BE2C (cell line): ENCODE measurements around the gene ZBTB42.

ENCODE experiments used
- DNase-seq: peaks from one replicate; pipeline ENCODE4 v3.0.0-alpha.2; 2020
- H3K27me3 ChIP-seq: fragments of 250-450 bp; sonication (Bioruptor Pico); 2 replicates; pipeline ENCODE4 v1.5.1; 2020; ENCODE audit warnings: mild to moderate bottlenecking
- H3K36me3 ChIP-seq: fragments of 250-450 bp; sonication (Bioruptor Pico); 2 replicates; pipeline ENCODE4 v1.5.1; 2020; ENCODE audit warnings: mild to moderate bottlenecking
- H3K4me1 ChIP-seq: fragments of 250-450 bp; sonication (Bioruptor Pico); 2 replicates; pipeline ENCODE4 v1.5.1; 2020
- H3K4me3 ChIP-seq: 2 replicates; pipeline ENCODE4 v1.5.1; 2011; ENCODE audit warnings: low read depth, low read length
- H3K9me3 ChIP-seq: fragments of 250-450 bp; sonication (Bioruptor Pico); 2 replicates; pipeline ENCODE4 v1.5.1; 2020
- CTCF ChIP-seq: IDR thresholded peaks from 2 replicates; pipeline ENCODE4 v1.5.1; 2012; ENCODE audit warnings: mild to moderate bottlenecking, low read depth, low read length

ZBTB42 gene

GRCh38 chr14:104803280-104803911, 2.5 kb downstream of the ZBTB42 start:
- Histone ChIP-seq H3K4me1 (no peaks in the 10 kb centered on the region; the same call in 1 of the 2 replicates), H3K4me3 (no peak overlapping the region), H3K27me3 (peaks cover 11% of the 10 kb centered on the region), H3K36me3 (no peaks in the 10 kb centered on the region), H3K9me3 (no peaks in the 10 kb centered on the region)
- DNase-seq, result peak; percentile 12
- no peak for TF ChIP-seq CTCF

- Histone ChIP-seq H3K4me1 (no peaks in the 10 kb centered on the region), H3K36me3 (no peaks in the 10 kb centered on the region), H3K9me3 (no peaks in the 10 kb centered on the region), H3K4me3 (no peak overlapping the region), H3K27me3 (peaks cover 11% of the 10 kb centered on the region)
- TF ChIP-seq CTCF, result no peak
- DNase-seq, result peak; percentile 31
Measured at GRCh38 chr14:104803912-104804410, 3.1 kb downstream of the ZBTB42 start.

- no peak for DNase-seq
- no peaks in the 10 kb centered on the region for H3K9me3 ChIP-seq
- H3K27me3 ChIP-seq, result peaks cover 11% of the 10 kb centered on the region
- no peaks in the 10 kb centered on the region for H3K4me1 ChIP-seq
- no peak overlapping the region for H3K4me3 ChIP-seq
- no peak for TF ChIP-seq CTCF
- no peaks in the 10 kb centered on the region for H3K36me3 ChIP-seq
Measured at GRCh38 chr14:104804481-104805325, 3.8 kb downstream of the ZBTB42 start.

- TF ChIP-seq CTCF, result no peak
- no peaks in the 10 kb centered on the region for H3K4me1 ChIP-seq
- DNase-seq, result peak; percentile 15
Measured at GRCh38 chr14:104805326-104805678, 4.4 kb downstream of the ZBTB42 start.

GRCh38 chr14:104805941-104806624, 5.2 kb downstream of the ZBTB42 start:
- H3K4me1 ChIP-seq, result no peaks in the 10 kb centered on the region
- H3K36me3 ChIP-seq, result no peaks in the 10 kb centered on the region
- H3K27me3 ChIP-seq, result peaks cover 6% of the 10 kb centered on the region
- DNase-seq, result no peak
- no peak for TF ChIP-seq CTCF
- H3K9me3 ChIP-seq, result no peaks in the 10 kb centered on the region
- H3K4me3 ChIP-seq, result no peak overlapping the region

More at GRCh38 chr14:104805326-104805678, 4.4 kb downstream of the ZBTB42 start:
- H3K4me3 ChIP-seq, result no peak overlapping the region
- no peaks in the 10 kb centered on the region for H3K9me3 ChIP-seq
- H3K36me3 ChIP-seq, result no peaks in the 10 kb centered on the region
- H3K27me3 ChIP-seq, result peaks cover 11% of the 10 kb centered on the region
